A673 (cell line): Measurements from ENCODE around the gene ENO3. TPM values are rescaled to one million over a fixed set of nuclear protein-coding genes. Genes with fewer than 3 reads are reported as not detected.

Experiments
- BruUV-seq: library from RNA; stranded (reverse); fragments of 400-500 nt; replicated peaks from 2 replicates; lab custom pipeline; 2021; lab: Mats Ljungman, UMichigan
- CTCF ChIA-PET: fragments of 300-600 bp; sonication (Branson Sonifier 250); formaldehyde crosslinking; loops from one replicate; lab custom pipeline; 2022; ENCODE audit warnings: antibody characterized with exemption; lab: Charles Lee
- POLR2A ChIA-PET: fragments of 300-600 bp; sonication (Branson Sonifier 250); formaldehyde crosslinking; loops from one replicate; lab custom pipeline; 2022; ENCODE audit warnings: antibody characterized with exemption; ENCODE audit not compliant: low non-redundant PET; lab: Charles Lee
- DNase-seq: peaks from one replicate; pipeline ENCODE4 v3.0.0-alpha.2; 2015; ENCODE audit warnings: low spot score
- H3K27ac ChIP-seq: fragments of 200-600 bp; sonication (generic); 2 replicates; pipeline ENCODE4 v1.5.1; 2016; ENCODE audit warnings: mixed run types, low read depth, mild to moderate bottlenecking, mixed read lengths, antibody characterized with exemption, low read length; ENCODE audit not compliant: poor library complexity, severe bottlenecking
- H3K27me3 ChIP-seq: fragments of 200-600 bp; sonication (generic); replicated peaks from 2 replicates; pipeline ENCODE4 v1.6.1; 2017; ENCODE audit warnings: mixed run types, low read depth, mild to moderate bottlenecking, mixed read lengths, antibody characterized with exemption, low read length; ENCODE audit not compliant: insufficient read depth, poor library complexity
- H3K36me3 ChIP-seq: fragments of 200-600 bp; sonication (generic); 2 replicates; pipeline ENCODE4 v1.6.1; 2016; ENCODE audit warnings: mixed run types, mild to moderate bottlenecking, mixed read lengths, antibody characterized with exemption, low read length; ENCODE audit not compliant: insufficient read depth, poor library complexity, severe bottlenecking
- H3K4me1 ChIP-seq: fragments of 200-600 bp; sonication (generic); 2 replicates; pipeline ENCODE4 v1.6.1; 2017; ENCODE audit warnings: mixed run types, mild to moderate bottlenecking, mixed read lengths, antibody characterized with exemption, low read length; ENCODE audit not compliant: insufficient read depth, poor library complexity, severe bottlenecking
- H3K4me3 ChIP-seq: fragments of 200-600 bp; sonication (generic); 2 replicates; pipeline ENCODE4 v1.5.1; 2016; ENCODE audit warnings: low read depth, mixed run types, mild to moderate bottlenecking, mixed read lengths, low read length; ENCODE audit not compliant: poor library complexity, severe bottlenecking
- H3K9me3 ChIP-seq: fragments of 200-600 bp; sonication (generic); 2 replicates; pipeline ENCODE4 v1.6.1; 2016; ENCODE audit warnings: mixed run types, low read depth, mild to moderate bottlenecking, mixed read lengths, antibody characterized with exemption, low read length; ENCODE audit not compliant: poor library complexity, severe bottlenecking
- CTCF ChIP-seq: fragments of 300-800, 200-600 bp; sonication (generic); conservative IDR thresholded peaks from 2 replicates; pipeline ENCODE4 v1.5.1; 2017; ENCODE audit warnings: low read depth, mild to moderate bottlenecking, antibody characterized with exemption, low read length, moderate library complexity, mixed read lengths
- EZH2 ChIP-seq: fragments of 200-600 bp; sonication (generic); IDR thresholded peaks from 2 replicates; pipeline ENCODE4 v1.6.1; 2017; ENCODE audit warnings: borderline replicate concordance, low read depth, mild to moderate bottlenecking, mixed read lengths, antibody characterized with exemption, low read length; ENCODE audit not compliant: poor library complexity, severe bottlenecking
- intact Hi-C: fragments of 100-400 bp; cut with micrococcal nuclease; formaldehyde crosslinking; loops from one replicate; pipeline ENCODE4 v1.10.0; 2022; ENCODE audit not compliant: unreplicated experiment
- total RNA-seq: library from RNA; stranded (reverse); gene quantifications from 2 replicates; pipeline ENCODE4 v1.2.3, GENCODE V29; 2021

ENO3 gene
- total RNA-seq, 1 experiment from 2014 or later, result 12.3 TPM

GRCh38 chr17:4965311-4965986 is 14.5 kb downstream of the ENO3 start:
- intact Hi-C loops, result no loop called here
- H3K27me3 ChIP-seq, result no peaks in the 10 kb centered on the region
- no TSS peak for BruUV-seq
- H3K27ac ChIP-seq, result no peak overlapping the region
- no peak for TF ChIP-seq EZH2
- TF ChIP-seq CTCF, result no peak
- H3K9me3 ChIP-seq, result no peaks in the 10 kb centered on the region
- H3K36me3 ChIP-seq, result peaks cover 12% of the 10 kb centered on the region
- ChIA-PET CTCF (interaction anchor here (0.7 kb wide), 1 partner anchor 23 kb away, joined by 3 read pairs; no protein-coding TSS in a partner anchor), POLR2A (no interaction called here)
- no peak overlapping the region for H3K4me3 ChIP-seq
- DNase-seq, result no peak
- H3K4me1 ChIP-seq, result peaks cover 20% of the 10 kb centered on the region

GRCh38 chr17:4966844-4967538 is 16.1 kb downstream of the ENO3 start:
- BruUV-seq, result TSS peak; percentile 57

More at GRCh38 chr17:4966844-4967538, 16.1 kb downstream of the ENO3 start:
- TF ChIP-seq CTCF (no peak), EZH2 (no peak)
- Histone ChIP-seq H3K27me3 (no peaks in the 10 kb centered on the region), H3K4me3 (peak overlapping the region; percentile 59), H3K9me3 (no peaks in the 10 kb centered on the region), H3K36me3 (peaks cover 12% of the 10 kb centered on the region), H3K4me1 (peaks cover 17% of the 10 kb centered on the region), H3K27ac (peak overlapping the region; percentile 94)
- DNase-seq, result peak; percentile 100
- CTCF ChIA-PET, result interaction anchor here (0.6 to 2.3 kb wide), 4 partner anchors 20 to 65 kb away, joined by 3 to 9 read pairs (median 6); partner anchors contain the start of genes CAMTA2, RNF167 and SLC25A11
- intact Hi-C loops, result loop anchor here (2.0 kb wide), 1 partner anchor 18 kb away; the partner anchor contains the start of gene PFN1
- POLR2A ChIA-PET, result interaction anchor here (0.6 to 1.0 kb wide), 3 partner anchors 16 to 843 kb away, joined by 3 to 4 read pairs (median 3); no protein-coding TSS in a partner anchor
